Endothelial cell of umbilical vein (primary cell): ENCODE results near the gene SAMD9L.

Source experiments
- EZH2 ChIP-seq: IDR thresholded peaks from 2 replicates; pipeline ENCODE4 v1.6.1; 2012; ENCODE audit warnings: borderline replicate concordance, low read depth, mild to moderate bottlenecking, moderate library complexity, low read length, inconsistent platforms; ENCODE audit not compliant: severe bottlenecking
- MYC ChIP-seq: IDR thresholded peaks from one replicate; pipeline ENCODE4 v1.6.1; 2011; ENCODE audit warnings: mild to moderate bottlenecking, low read depth, low read length
- POLR2A ChIP-seq: IDR thresholded peaks from 2 replicates; pipeline ENCODE4 v1.6.1; 2012; ENCODE audit warnings: low read depth, mild to moderate bottlenecking, control low read depth, low read length
- POLR2AphosphoS5 ChIP-seq: IDR thresholded peaks from 2 replicates; pipeline ENCODE4 v1.6.1; 2012; ENCODE audit warnings: low read depth, mild to moderate bottlenecking, control low read depth, low read length, moderate library complexity; ENCODE audit not compliant: insufficient read depth
- TF ChIP-seq, protein P1 (sequence below), 2 donors: IDR thresholded peaks; 1 replicate in 1 of 2; 2 replicates in 1 of 2; pipeline ENCODE4 v1.5.1; 2011; ENCODE audit warnings: low read length in 2 of 2, mild to moderate bottlenecking in 2 of 2, moderate library complexity in 2 of 2, control low read depth in 1 of 2, inconsistent platforms in 1 of 2, low read depth in 1 of 2; ENCODE audit not compliant: insufficient read depth in 1 of 2; ENCODE audit errors: extremely low read depth in 1 of 2

DNA sequence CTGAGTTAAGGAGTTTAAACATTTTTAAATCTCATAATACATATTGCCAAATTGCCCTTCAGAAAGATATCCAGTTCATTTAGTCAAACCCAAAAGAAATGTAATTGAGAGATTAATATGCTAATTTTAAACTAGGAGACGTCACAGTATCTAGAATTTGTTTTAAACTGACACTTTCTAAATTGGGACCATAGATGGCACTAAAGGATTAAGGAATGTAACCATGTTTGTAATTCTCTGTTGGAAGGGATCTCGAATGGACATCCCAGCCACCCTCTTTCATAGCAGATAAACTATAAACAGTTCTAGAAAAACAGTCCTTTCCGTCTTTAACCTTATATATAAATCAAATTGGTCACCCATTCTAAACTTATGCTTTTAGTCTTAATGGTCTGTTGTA lies 30.0 kb upstream of the SAMD9L start:
- TF ChIP-seq POLR2A (no peak), EZH2 (no peak), MYC (no peak), POLR2AphosphoS5 (no peak)
- TF ChIP-seq, protein P1, sequence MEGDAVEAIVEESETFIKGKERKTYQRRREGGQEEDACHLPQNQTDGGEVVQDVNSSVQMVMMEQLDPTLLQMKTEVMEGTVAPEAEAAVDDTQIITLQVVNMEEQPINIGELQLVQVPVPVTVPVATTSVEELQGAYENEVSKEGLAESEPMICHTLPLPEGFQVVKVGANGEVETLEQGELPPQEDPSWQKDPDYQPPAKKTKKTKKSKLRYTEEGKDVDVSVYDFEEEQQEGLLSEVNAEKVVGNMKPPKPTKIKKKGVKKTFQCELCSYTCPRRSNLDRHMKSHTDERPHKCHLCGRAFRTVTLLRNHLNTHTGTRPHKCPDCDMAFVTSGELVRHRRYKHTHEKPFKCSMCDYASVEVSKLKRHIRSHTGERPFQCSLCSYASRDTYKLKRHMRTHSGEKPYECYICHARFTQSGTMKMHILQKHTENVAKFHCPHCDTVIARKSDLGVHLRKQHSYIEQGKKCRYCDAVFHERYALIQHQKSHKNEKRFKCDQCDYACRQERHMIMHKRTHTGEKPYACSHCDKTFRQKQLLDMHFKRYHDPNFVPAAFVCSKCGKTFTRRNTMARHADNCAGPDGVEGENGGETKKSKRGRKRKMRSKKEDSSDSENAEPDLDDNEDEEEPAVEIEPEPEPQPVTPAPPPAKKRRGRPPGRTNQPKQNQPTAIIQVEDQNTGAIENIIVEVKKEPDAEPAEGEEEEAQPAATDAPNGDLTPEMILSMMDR (IDR thresholded peaks at IDR 0.05; ENCODE audit: extremely low read depth in 1 of 2, insufficient read depth in 1 of 2, low read depth in 1 of 2, low read length in 2 of 2) = no peak
